WERI-Rb-1 (cell line): ENCODE results near the gene TOMT.

Source experiments
- DNase-seq: peaks from one replicate; pipeline ENCODE4 v3.0.0-alpha.2; 2020
- H3K27ac ChIP-seq: fragments of 250-450 bp; sonication (Bioruptor Pico); 2 replicates; pipeline ENCODE4 v1.5.1; 2020; ENCODE audit warnings: mild to moderate bottlenecking, moderate library complexity
- H3K27me3 ChIP-seq: fragments of 250-450 bp; sonication (Bioruptor Pico); 2 replicates; pipeline ENCODE4 v1.5.1; 2021; ENCODE audit warnings: mild to moderate bottlenecking, low read depth, moderate library complexity; ENCODE audit not compliant: insufficient read depth, severe bottlenecking
- H3K36me3 ChIP-seq: fragments of 250-450 bp; sonication (Bioruptor Pico); 2 replicates; pipeline ENCODE4 v1.5.1; 2020; ENCODE audit warnings: mild to moderate bottlenecking, moderate library complexity
- H3K4me3 ChIP-seq: 2 replicates; pipeline ENCODE4 v1.5.1; 2011; ENCODE audit warnings: low read depth, mild to moderate bottlenecking, control low read depth, low read length
- H3K9me3 ChIP-seq: fragments of 250-450 bp; sonication (Bioruptor Pico); 2 replicates; pipeline ENCODE4 v1.5.1; 2021; ENCODE audit warnings: mild to moderate bottlenecking, moderate library complexity; ENCODE audit not compliant: severe bottlenecking
- TF ChIP-seq, protein P1 (sequence below): IDR thresholded peaks from 2 replicates; pipeline ENCODE4 v1.5.1; 2011; ENCODE audit warnings: low read depth, mild to moderate bottlenecking, control low read depth, inconsistent platforms, low read length

Gene TOMT

GRCh38 chr11:72081821-72082453 lies 23.8 kb upstream of the TOMT start:
- Histone ChIP-seq H3K4me3 (no peak overlapping the region), H3K36me3 (peaks cover 3% of the 10 kb centered on the region; the same call in 1 of the 2 replicates), H3K27me3 (no peaks in the 10 kb centered on the region), H3K9me3 (no peaks in the 10 kb centered on the region), H3K27ac (no peak overlapping the region)
- TF ChIP-seq, protein P1, sequence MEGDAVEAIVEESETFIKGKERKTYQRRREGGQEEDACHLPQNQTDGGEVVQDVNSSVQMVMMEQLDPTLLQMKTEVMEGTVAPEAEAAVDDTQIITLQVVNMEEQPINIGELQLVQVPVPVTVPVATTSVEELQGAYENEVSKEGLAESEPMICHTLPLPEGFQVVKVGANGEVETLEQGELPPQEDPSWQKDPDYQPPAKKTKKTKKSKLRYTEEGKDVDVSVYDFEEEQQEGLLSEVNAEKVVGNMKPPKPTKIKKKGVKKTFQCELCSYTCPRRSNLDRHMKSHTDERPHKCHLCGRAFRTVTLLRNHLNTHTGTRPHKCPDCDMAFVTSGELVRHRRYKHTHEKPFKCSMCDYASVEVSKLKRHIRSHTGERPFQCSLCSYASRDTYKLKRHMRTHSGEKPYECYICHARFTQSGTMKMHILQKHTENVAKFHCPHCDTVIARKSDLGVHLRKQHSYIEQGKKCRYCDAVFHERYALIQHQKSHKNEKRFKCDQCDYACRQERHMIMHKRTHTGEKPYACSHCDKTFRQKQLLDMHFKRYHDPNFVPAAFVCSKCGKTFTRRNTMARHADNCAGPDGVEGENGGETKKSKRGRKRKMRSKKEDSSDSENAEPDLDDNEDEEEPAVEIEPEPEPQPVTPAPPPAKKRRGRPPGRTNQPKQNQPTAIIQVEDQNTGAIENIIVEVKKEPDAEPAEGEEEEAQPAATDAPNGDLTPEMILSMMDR = no peak
- no peak for DNase-seq

- H3K4me3 ChIP-seq = no peak overlapping the region
These were observed 22.3 kb upstream of the TOMT start for GRCh38 chr11:72083414-72083813.

DNA sequence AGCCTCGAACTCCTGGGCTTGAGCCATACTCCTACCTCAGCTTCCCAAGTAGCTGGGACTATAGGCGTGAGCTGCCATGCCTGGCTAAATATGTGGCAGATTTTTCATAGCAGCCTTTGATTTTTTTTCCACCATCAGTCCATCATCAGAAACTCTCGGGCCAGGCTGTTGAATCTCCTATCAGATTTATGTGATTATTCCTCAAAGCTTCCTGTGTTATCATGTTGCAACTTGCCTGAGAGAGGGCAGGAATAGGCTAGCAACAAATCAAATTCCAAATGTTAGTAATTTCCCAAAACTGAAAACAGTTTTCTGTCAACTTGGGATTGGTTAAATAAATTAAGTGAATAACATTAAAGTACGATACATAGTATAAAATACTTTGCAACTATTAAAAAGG lies 21.6 kb upstream of the TOMT start:
- TF ChIP-seq, protein P1 = no peak
- no peak for DNase-seq
- Histone ChIP-seq H3K36me3 (0 out of 2 replicates have a peak, but pooled peaks cover 2% of the 10 kb centered on the region), H3K9me3 (no peaks in the 10 kb centered on the region), H3K4me3 (no peak overlapping the region), H3K27ac (no peak overlapping the region), H3K27me3 (no peaks in the 10 kb centered on the region)

More at GRCh38 chr11:72083414-72083813, 22.3 kb upstream of the TOMT start:
- Histone ChIP-seq H3K9me3 (no peaks in the 10 kb centered on the region), H3K36me3 (0 out of 2 replicates have a peak, but pooled peaks cover 5% of the 10 kb centered on the region), H3K27me3 (no peaks in the 10 kb centered on the region), H3K27ac (no peak overlapping the region)
- TF ChIP-seq, protein P1 = no peak
- no peak for DNase-seq

DNA sequence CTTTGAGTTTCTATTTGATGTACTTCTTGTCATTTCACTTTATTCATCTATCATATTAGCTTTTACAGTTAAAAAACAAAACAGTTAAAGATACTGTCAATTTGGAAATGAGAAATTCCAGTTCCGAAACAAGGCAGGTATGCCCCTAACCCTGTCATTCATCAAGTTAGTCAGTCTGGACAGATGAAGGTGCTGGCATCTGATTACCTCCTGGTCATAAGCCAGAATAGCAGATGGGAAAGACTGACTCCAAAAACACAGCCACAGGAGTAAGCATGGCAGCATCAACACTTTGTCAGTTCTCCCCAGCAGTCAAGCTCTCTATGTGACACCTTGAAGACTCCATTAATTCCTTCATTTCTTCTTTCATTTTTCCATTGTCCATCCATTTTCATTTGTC lies 20.8 kb upstream of the TOMT start:
- TF ChIP-seq, protein P1 = no peak
- Histone ChIP-seq H3K27ac (no peak overlapping the region), H3K36me3 (0 out of 2 replicates have a peak, but pooled peaks cover 2% of the 10 kb centered on the region), H3K9me3 (no peaks in the 10 kb centered on the region), H3K4me3 (no peak overlapping the region), H3K27me3 (no peaks in the 10 kb centered on the region)
- DNase-seq = no peak

DNA sequence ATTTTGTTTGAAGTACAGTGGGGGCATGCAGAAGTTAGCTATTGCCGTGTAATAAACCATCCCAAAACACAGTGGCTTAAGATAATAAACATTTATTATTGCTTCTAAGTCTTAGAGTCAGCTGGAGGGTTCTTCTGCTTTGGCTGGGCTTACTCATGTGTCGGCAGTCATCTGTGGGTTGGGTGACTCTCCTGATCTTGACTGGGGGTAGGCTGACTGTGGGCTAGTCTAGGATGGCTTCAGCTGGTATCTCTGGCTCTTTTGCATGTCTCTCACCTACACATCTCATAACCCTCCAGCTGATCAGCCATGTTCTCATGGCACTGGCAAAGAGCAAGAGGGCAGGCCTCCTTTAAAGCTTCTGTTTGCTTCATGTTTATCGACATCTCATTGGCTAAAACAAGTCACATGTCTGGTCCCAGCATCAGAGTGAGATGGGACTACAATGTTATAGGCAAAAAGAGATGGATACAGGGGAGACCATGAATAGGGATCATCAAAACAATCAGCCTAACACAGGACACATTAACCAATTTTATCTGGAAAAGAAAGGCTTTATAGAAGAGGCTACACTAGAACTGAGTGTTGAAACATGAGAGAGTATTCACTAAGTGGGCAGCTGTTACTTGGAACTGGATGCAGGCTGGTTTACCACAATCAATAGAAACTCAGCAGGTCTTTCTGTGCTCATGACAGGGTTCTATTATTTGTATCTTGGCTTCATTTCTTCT lies 19.9 kb upstream of the TOMT start:
- Histone ChIP-seq H3K27ac (no peak overlapping the region), H3K4me3 (no peak overlapping the region), H3K27me3 (no peaks in the 10 kb centered on the region), H3K9me3 (no peaks in the 10 kb centered on the region), H3K36me3 (peaks cover 4% of the 10 kb centered on the region; the same call in 1 of the 2 replicates)
- DNase-seq = no peak
- TF ChIP-seq, protein P1 = no peak
